PC-3 (cell line): ENCODE results near the gene PRSS8. TPM values are rescaled to one million over a fixed set of nuclear protein-coding genes. Genes with fewer than 3 reads are reported as not detected.

Experiments
- ATAC-seq: fragments of 200-7000 bp; cut with Tn5 transposase; 2 replicates; pipeline ENCODE4 v1.9.1; 2020; ENCODE audit warnings: mild to moderate bottlenecking, moderate library complexity
- BruUV-seq: library from RNA; stranded (reverse); fragments of 400-500 nt; replicated peaks from 2 replicates; lab custom pipeline; 2021; lab: Mats Ljungman, UMichigan
- CTCF ChIA-PET: fragments of 300-600 bp; sonication (Branson Sonifier 250); formaldehyde crosslinking; loops from one replicate; lab custom pipeline; 2022; ENCODE audit warnings: antibody characterized with exemption; lab: Charles Lee
- POLR2A ChIA-PET: fragments of 300-600 bp; sonication (Branson Sonifier 250); formaldehyde crosslinking; loops from one replicate; lab custom pipeline; 2022; ENCODE audit warnings: antibody characterized with exemption; ENCODE audit not compliant: unreplicated experiment; lab: Charles Lee
- DNase-seq: peaks from one replicate; pipeline ENCODE4 v3.0.0-alpha.2; 2015
- H2AFZ ChIP-seq: fragments of 300-600 bp; sonication (generic); 2 replicates; pipeline ENCODE4 v1.6.0; 2016; ENCODE audit warnings: antibody characterized with exemption, low read length
- H3F3A ChIP-seq: fragments of 300-600 bp; sonication (generic); one replicate; pipeline ENCODE4 v1.6.0; 2017; ENCODE audit warnings: antibody characterized with exemption, low read length, control low read depth, mild to moderate bottlenecking; ENCODE audit not compliant: unreplicated experiment
- H3K27ac ChIP-seq: fragments of 300-600 bp; sonication (generic); 2 replicates; pipeline ENCODE4 v1.5.1; 2016; ENCODE audit warnings: mild to moderate bottlenecking, low read length
- H3K27me3 ChIP-seq: fragments of 300-600 bp; sonication (generic); 2 replicates; pipeline ENCODE4 v1.6.1; 2016; ENCODE audit warnings: low read length, mixed read lengths
- H3K36me3 ChIP-seq: fragments of 300-600 bp; sonication (generic); 2 replicates; pipeline ENCODE4 v1.6.1; 2016; ENCODE audit warnings: low read depth, mixed run types, low read length, mixed read lengths
- H3K4me1 ChIP-seq: fragments of 300-600 bp; sonication (generic); 2 replicates; pipeline ENCODE4 v1.5.1; 2016; ENCODE audit warnings: low read length; ENCODE audit not compliant: insufficient read depth
- H3K4me2 ChIP-seq: fragments of 300-600 bp; sonication (generic); 2 replicates; pipeline ENCODE4 v1.6.0; 2016; ENCODE audit warnings: low read length
- H3K4me3 ChIP-seq: fragments of 300-600 bp; sonication (generic); 2 replicates; pipeline ENCODE4 v1.5.1; 2016; ENCODE audit warnings: mild to moderate bottlenecking, low read length, mixed read lengths
- H3K79me2 ChIP-seq: fragments of 300-600 bp; sonication (generic); 2 replicates; pipeline ENCODE4 v1.6.1; 2017; ENCODE audit warnings: low read length, mixed read lengths
- H3K9ac ChIP-seq: fragments of 300-600 bp; sonication (generic); 2 replicates; pipeline ENCODE4 v1.6.0; 2016; ENCODE audit warnings: mild to moderate bottlenecking, low read length
- H3K9me2 ChIP-seq: fragments of 300-600 bp; sonication (generic); replicated peaks from 2 replicates; pipeline ENCODE4 v1.6.1; 2016; ENCODE audit warnings: mixed run types, low read length, mixed read lengths
- H3K9me3 ChIP-seq: fragments of 300-600 bp; sonication (generic); 2 replicates; pipeline ENCODE4 v1.6.1; 2016; ENCODE audit warnings: low read length, mixed read lengths
- H4K20me1 ChIP-seq: fragments of 300-600 bp; sonication (generic); 2 replicates; pipeline ENCODE4 v1.6.1; 2016; ENCODE audit warnings: low read length, mixed read lengths
- EZH2 ChIP-seq: fragments of 300-600 bp; sonication (generic); IDR thresholded peaks from one replicate; pipeline ENCODE4 v1.6.1; 2017; ENCODE audit warnings: antibody characterized with exemption, mild to moderate bottlenecking, low read length; ENCODE audit not compliant: unreplicated experiment
- EZH2phosphoT487 ChIP-seq: fragments of 300-600 bp; sonication (generic); IDR thresholded peaks from 2 replicates; pipeline ENCODE4 v1.6.1; 2018; ENCODE audit warnings: mild to moderate bottlenecking, antibody characterized with exemption, low read length, borderline replicate concordance
- intact Hi-C: fragments of 100-400 bp; cut with micrococcal nuclease; formaldehyde crosslinking; loops from 2 replicates; pipeline ENCODE4 v1.9.0; 2023
- total RNA-seq: library from RNA; depleted of rRNA; stranded (reverse); fragments of >200 nt; gene quantifications from 2 replicates; pipeline ENCODE4 v1.2.3, GENCODE V29; 2014
- TF ChIP-seq, protein P1 (sequence below): fragments of 300-600 bp; sonication (generic); conservative IDR thresholded peaks from 2 replicates; pipeline ENCODE4 v1.5.1; 2017; ENCODE audit warnings: antibody characterized with exemption, low read depth, mild to moderate bottlenecking, low read length

The PRSS8 gene
- total RNA-seq, 1 experiment from 2014 or later, result 23.4 TPM

DNA sequence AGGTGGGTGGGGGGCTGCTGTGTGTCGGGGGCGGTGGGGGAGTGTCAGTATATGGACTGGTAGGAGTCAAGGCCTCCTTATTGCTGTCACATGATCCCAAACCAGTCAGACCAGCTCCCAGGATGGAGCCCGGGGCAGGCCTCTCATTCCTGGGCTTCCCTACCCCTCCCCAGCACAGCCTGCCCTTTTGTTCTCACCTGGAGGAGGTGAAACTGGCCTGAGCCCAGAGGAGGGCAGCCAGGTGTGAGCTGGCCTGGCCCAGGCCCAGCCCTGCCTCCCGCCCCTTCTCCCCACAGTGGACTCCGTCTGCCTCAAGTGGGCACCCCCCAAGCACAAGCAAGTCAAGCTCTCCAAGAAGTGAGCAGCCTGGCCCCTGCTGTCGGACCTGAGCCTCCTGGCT lies 4.6 kb downstream of the PRSS8 start:
- Histone ChIP-seq H3K4me1 (peaks cover 34% of the 10 kb centered on the region), H3K27ac (peak overlapping the region; percentile 18; the same call in 1 of the 2 replicates), H3K9me3 (no peaks in the 10 kb centered on the region), H3K9ac (no peak overlapping the region), H3F3A (no peaks in the 10 kb centered on the region), H4K20me1 (no peaks in the 10 kb centered on the region), H3K4me2 (peak overlapping the region; percentile 19; the same call in 1 of the 2 replicates), H3K9me2 (no peaks in the 10 kb centered on the region), H3K79me2 (no peaks in the 10 kb centered on the region), H3K4me3 (no peak overlapping the region), H3K27me3 (no peaks in the 10 kb centered on the region), H3K36me3 (no peaks in the 10 kb centered on the region; the same call in 1 of the 2 replicates), H2AFZ (no peak overlapping the region)
- ATAC-seq, result peak; percentile 32
- intact Hi-C loops, result no loop called here
- POLR2A ChIA-PET, result no interaction called here
- CTCF ChIA-PET, result no interaction called here
- DNase-seq, result peak; percentile 67
- TF ChIP-seq, protein P1, sequence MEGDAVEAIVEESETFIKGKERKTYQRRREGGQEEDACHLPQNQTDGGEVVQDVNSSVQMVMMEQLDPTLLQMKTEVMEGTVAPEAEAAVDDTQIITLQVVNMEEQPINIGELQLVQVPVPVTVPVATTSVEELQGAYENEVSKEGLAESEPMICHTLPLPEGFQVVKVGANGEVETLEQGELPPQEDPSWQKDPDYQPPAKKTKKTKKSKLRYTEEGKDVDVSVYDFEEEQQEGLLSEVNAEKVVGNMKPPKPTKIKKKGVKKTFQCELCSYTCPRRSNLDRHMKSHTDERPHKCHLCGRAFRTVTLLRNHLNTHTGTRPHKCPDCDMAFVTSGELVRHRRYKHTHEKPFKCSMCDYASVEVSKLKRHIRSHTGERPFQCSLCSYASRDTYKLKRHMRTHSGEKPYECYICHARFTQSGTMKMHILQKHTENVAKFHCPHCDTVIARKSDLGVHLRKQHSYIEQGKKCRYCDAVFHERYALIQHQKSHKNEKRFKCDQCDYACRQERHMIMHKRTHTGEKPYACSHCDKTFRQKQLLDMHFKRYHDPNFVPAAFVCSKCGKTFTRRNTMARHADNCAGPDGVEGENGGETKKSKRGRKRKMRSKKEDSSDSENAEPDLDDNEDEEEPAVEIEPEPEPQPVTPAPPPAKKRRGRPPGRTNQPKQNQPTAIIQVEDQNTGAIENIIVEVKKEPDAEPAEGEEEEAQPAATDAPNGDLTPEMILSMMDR, result no peak
- no peak for TF ChIP-seq EZH2phosphoT487
- no peak for TF ChIP-seq EZH2
- BruUV-seq, result no TSS peak

DNA sequence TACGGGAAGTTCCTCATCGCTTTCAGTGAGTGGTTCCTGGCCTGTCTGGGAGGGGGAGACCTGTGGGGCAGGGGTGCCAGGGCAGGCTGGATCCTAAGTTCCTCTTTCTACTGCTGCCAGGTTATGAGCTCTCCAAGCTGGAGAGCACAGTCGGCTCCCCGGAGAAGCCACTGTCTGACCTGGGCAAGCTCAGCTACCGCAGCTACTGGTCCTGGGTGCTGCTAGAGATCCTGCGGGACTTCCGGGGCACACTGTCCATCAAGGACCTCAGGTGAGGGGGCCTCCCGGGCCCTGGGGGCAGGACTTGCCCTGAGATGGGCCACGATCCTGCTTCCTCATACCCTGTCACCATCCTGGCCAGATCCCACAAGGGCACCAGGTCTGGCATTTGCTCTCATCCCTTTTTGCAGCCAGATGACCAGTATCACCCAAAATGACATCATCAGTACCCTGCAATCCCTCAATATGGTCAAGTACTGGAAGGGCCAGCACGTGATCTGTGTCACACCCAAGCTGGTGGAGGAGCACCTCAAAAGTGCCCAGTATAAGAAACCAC lies 5.1 kb downstream of the PRSS8 start:
- H3K4me1 ChIP-seq, result peaks cover 34% of the 10 kb centered on the region
- H3K9ac ChIP-seq, result no peak overlapping the region
- CTCF ChIA-PET, result no interaction called here
- no peak for DNase-seq
- no peaks in the 10 kb centered on the region for H4K20me1 ChIP-seq
- no peak overlapping the region for H3K4me3 ChIP-seq
- no peaks in the 10 kb centered on the region for H3F3A ChIP-seq
- no peaks in the 10 kb centered on the region for H3K9me2 ChIP-seq
- intact Hi-C loops, result no loop called here
- no peak overlapping the region for H3K4me2 ChIP-seq
- H3K9me3 ChIP-seq, result no peaks in the 10 kb centered on the region
- ATAC-seq, result no peak
- no peaks in the 10 kb centered on the region for H3K27me3 ChIP-seq
- no TSS peak for BruUV-seq
- POLR2A ChIA-PET, result no interaction called here
- H3K27ac ChIP-seq, result peak overlapping the region; percentile 18; the same call in 1 of the 2 replicates
- no peaks in the 10 kb centered on the region; the same call in 1 of the 2 replicates for H3K36me3 ChIP-seq
- H2AFZ ChIP-seq, result no peak overlapping the region
- H3K79me2 ChIP-seq, result no peaks in the 10 kb centered on the region
- TF ChIP-seq, protein P1, result no peak

DNA sequence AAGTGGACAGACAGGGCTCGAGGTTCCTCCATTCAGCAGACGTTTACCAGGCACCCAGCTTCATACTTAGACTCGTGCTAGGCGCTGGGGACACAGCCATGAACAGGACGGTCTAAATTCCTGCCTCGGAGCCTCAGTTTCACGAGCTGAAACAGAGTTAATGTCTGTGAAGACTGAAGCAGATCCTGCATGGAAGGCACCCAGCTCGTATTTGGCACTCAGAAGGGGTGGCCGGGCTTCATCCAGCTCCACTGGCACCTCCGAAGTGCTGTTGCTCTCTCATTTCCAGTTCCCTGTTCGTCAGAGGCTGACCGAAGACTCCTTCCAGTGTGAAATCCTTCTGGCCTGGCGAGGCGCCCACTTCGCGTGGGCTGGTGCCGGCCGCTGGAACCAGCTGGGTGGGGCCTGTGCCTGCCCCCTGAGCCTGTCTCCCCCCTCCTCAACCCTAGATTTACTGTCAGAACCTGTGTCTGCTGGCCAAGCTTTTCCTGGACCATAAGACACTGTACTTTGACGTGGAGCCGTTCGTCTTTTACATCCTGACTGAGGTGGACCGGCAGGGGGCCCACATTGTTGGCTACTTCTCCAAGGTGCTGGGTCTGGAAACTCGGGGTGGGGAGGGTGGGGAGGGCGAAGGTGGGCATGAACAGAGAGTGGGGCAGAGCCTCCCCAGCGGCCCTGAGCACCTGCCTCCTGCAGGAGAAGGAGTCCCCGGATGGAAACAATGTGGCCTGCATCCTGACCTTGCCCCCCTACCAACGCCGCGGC lies 5.8 kb downstream of the PRSS8 start:
- DNase-seq (no peak), ATAC-seq (no peak)
- Histone ChIP-seq H3K4me1 (peaks cover 31% of the 10 kb centered on the region), H3K4me3 (no peak overlapping the region), H3K9ac (no peak overlapping the region), H3K36me3 (no peaks in the 10 kb centered on the region; the same call in 1 of the 2 replicates), H2AFZ (no peak overlapping the region), H3K27ac (peak overlapping the region; percentile 72), H3K9me3 (no peaks in the 10 kb centered on the region), H3K4me2 (no peak overlapping the region), H3K27me3 (no peaks in the 10 kb centered on the region), H3K79me2 (no peaks in the 10 kb centered on the region), H4K20me1 (no peaks in the 10 kb centered on the region), H3K9me2 (no peaks in the 10 kb centered on the region), H3F3A (no peaks in the 10 kb centered on the region)
- TF ChIP-seq EZH2 (no peak), EZH2phosphoT487 (no peak)
- TF ChIP-seq, protein P1, result no peak
- ChIA-PET POLR2A (no interaction called here), CTCF (no interaction called here)
- intact Hi-C loops, result no loop called here
- BruUV-seq, result no TSS peak
